ENCODE data around the gene BCKDHA. TPM values are rescaled to one million over a fixed set of nuclear protein-coding genes. Genes with fewer than 3 reads are reported as not detected.
A peak's percentile ranks its signal among the peaks of the same experiment; 100 is the strongest.

Gene BCKDHA
- total RNA-seq, 3 donors from 2014 or later = 40.3 to 54.6 (median 53.1) TPM

DNA sequence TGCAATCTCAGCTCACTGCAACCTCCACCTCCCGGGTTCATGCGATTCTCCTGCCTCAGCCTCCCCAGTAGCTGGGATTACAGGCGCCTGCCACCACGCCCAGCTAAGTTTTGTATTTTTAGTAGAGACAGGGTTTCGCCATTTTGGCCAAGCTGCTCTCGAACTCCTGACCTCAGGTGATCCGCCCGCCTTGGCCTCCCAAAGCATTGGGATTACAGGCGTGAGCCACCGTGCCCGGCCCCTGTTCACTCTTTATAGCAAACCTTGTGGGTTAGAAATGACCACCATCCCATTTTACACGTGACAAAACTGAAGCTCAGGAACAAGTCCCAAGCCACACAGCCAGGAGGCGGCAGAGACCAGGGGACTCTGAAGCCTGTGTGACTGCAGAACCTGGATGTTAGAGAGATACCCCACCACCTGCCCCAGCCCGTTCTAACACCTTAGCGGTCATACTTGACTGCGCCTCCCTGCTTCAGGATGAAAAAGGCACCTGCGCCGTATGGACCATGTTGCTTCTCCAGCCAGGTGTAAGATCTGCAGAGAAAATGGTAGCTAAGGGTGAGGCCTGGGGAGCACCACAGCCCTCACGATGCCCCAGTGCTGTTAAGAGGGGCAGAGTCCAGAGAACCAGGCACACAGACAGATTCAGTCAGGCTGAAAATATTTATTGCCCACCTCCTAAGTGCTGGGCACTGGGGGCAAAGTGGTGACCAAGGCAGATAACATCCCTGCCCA is 38.5 kb downstream of the BCKDHA start:
- intact Hi-C loops (cut with DNase I; ENCODE audit: low total_unique reads) = no loop called here

DNA sequence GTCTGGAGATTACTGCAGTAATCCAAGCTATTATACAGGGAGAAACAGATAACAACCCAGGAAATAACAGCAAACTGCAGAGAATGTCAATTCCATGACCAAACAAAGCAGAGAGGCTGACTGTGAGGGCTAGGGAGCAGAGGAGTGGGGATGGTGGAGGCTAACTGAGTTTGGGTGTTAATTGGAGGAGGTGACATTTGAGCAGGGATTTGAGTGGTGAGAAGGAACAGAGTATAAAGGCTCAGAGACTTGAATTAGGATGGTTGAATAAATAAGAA is 39.0 kb downstream of the BCKDHA start:
- H3K27me3 ChIP-seq = no peaks in the 10 kb centered on the region
- intact Hi-C loops (cut with DNase I; ENCODE audit: low total_unique reads) = no loop called here
- H3K27ac ChIP-seq = no peak overlapping the region
- H3K4me1 ChIP-seq = no peaks in the 10 kb centered on the region
- TF ChIP-seq, protein P1, sequence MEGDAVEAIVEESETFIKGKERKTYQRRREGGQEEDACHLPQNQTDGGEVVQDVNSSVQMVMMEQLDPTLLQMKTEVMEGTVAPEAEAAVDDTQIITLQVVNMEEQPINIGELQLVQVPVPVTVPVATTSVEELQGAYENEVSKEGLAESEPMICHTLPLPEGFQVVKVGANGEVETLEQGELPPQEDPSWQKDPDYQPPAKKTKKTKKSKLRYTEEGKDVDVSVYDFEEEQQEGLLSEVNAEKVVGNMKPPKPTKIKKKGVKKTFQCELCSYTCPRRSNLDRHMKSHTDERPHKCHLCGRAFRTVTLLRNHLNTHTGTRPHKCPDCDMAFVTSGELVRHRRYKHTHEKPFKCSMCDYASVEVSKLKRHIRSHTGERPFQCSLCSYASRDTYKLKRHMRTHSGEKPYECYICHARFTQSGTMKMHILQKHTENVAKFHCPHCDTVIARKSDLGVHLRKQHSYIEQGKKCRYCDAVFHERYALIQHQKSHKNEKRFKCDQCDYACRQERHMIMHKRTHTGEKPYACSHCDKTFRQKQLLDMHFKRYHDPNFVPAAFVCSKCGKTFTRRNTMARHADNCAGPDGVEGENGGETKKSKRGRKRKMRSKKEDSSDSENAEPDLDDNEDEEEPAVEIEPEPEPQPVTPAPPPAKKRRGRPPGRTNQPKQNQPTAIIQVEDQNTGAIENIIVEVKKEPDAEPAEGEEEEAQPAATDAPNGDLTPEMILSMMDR (IDR thresholded peaks at IDR 0.05) = no peak
- TF ChIP-seq POLR2AphosphoS5 (IDR thresholded peaks at IDR 0.05) (no peak), POLR2A (IDR thresholded peaks at IDR 0.05) (no peak)
- H3K9me3 ChIP-seq = no peaks in the 10 kb centered on the region
- no peaks in the 10 kb centered on the region for H3K36me3 ChIP-seq
- no peak for DNase-seq (ENCODE audit: low spot score in 2 of 2)
- H3K4me3 ChIP-seq = no peak overlapping the region

More for the DNA sequence above, 38.5 kb downstream of the BCKDHA start:
- no peak for TF ChIP-seq POLR2A (IDR thresholded peaks at IDR 0.05)
- TF ChIP-seq, protein P1 (IDR thresholded peaks at IDR 0.05) = no peak
- DNase-seq (ENCODE audit: low spot score in 2 of 2) = no peak
- no peaks in the 10 kb centered on the region for H3K36me3 ChIP-seq
- no peaks in the 10 kb centered on the region for H3K4me1 ChIP-seq
- no peak overlapping the region for H3K4me3 ChIP-seq
- H3K9me3 ChIP-seq = no peaks in the 10 kb centered on the region
- H3K27me3 ChIP-seq = no peaks in the 10 kb centered on the region
- H3K27ac ChIP-seq = no peak overlapping the region

DNA sequence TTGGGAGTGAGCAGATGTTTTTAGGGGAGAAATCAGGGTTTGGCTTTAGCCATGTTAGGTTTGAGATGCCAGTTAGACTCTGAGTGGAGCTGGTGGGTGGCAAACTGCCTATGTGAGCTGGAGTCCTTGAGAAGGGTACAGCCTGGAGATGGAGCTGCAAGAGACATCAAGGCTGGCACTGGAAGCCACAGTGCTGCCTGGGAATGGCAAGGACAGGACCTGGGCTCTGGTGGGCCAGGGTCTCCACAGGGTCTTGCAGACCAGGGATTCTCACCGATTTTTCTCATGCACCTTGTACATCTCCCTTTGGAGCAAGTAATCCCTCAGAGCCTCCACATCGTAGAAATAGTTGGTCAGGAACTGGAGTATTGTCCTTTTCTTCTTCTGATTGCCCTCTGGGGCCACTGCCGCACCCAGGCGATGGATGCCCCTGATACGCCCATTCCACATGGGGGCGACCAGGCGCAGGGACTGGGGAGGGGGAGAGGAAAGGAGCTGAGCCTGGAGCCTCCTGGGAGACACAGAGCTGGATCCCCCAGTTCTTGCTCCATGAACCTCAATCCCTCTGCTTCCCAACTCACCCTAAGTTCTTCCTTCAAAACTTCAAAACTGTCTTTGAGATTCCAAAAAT is 40.4 kb downstream of the BCKDHA start:
- TF ChIP-seq POLR2AphosphoS5 (IDR thresholded peaks at IDR 0.05) (no peak), POLR2A (IDR thresholded peaks at IDR 0.05) (no peak)
- TF ChIP-seq, protein P1 (IDR thresholded peaks at IDR 0.05) = no peak
- intact Hi-C loops (cut with DNase I; ENCODE audit: low total_unique reads) = no loop called here
- no peaks in the 10 kb centered on the region for H3K9me3 ChIP-seq
- DNase-seq (ENCODE audit: low spot score in 2 of 2) = peak in 1 of 2 donors; percentile 15
- no peak overlapping the region for H3K4me3 ChIP-seq
- peaks cover 0 to 6% of the 10 kb centered on the region in 2 donors for H3K27me3 ChIP-seq
- H3K27ac ChIP-seq = no peak overlapping the region
- no peaks in the 10 kb centered on the region for H3K36me3 ChIP-seq
- no peaks in the 10 kb centered on the region for H3K4me1 ChIP-seq

DNA sequence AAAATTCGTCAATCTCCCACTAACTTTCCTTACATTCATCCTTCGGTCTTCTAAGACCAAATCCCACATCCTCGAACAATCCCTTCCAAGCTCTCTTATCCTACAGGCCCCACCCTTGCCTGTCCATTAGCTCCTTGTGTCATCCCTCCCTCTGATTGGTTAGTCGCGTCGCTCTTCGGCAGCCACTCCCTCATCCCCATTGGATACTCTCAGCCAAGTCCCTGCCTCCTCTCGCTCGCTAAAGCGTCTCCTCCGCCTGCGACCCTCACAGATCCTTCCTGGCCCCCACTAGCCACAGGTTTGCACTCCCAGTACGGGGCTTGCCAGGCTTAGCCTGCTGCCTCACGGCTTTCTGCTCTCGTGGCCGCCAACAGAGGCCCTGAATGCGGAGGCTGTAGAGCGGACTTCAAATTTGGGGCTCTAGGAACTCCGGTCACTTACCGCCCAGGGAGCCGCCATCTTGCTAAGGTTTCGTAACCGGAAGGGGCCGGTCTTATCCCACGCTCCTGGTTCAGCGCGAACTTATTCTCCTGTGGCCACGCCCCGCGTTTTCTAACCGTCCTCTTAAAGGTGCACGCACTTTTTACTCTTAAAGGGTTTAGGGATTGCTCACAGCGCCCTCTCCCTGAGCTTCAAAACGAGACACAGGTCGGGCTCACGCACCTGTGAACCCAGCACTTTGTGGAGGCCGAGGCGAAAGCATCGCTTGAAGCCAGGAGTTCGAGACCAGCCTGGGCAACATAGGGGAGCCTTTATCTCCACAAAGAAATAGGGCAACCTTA is 42.0 kb downstream of the BCKDHA start, which contains the start of gene DMAC2:
DMAC2 (minus strand) TSS at position 472 of the 782 bp plus-strand sequence; CDS start at position 459, 13 bp downstream.
- H3K36me3 ChIP-seq = no peaks in the 10 kb centered on the region
- no peaks in the 10 kb centered on the region for H3K4me1 ChIP-seq
- no peaks in the 10 kb centered on the region for H3K9me3 ChIP-seq
- peak; percentile 86 to 96 (median 90) for TF ChIP-seq POLR2AphosphoS5 (IDR thresholded peaks at IDR 0.05)
- TF ChIP-seq POLR2A (IDR thresholded peaks at IDR 0.05) = peak; percentile 46
- TF ChIP-seq, protein P1 (IDR thresholded peaks at IDR 0.05) = peak; percentile 23 to 48 (median 37)
- intact Hi-C loops (cut with DNase I; ENCODE audit: low total_unique reads) = loop anchor here (10.0 kb wide), 1 partner anchor 105 kb away; no protein-coding TSS in a partner anchor
- peak within 1 kb of the TSS; percentile 80 to 84 (median 82) for H3K4me3 ChIP-seq
- peak within 1 kb of the TSS; percentile 95 for H3K27ac ChIP-seq
- DNase-seq (ENCODE audit: low spot score in 2 of 2) = peak; percentile 96
- H3K27me3 ChIP-seq = peaks cover 0 to 6% of the 10 kb centered on the region in 2 donors
